ENCODE measurements around the gene PPM1L. TPM values are rescaled to one million over a fixed set of nuclear protein-coding genes. Genes with fewer than 3 reads are reported as not detected.

Gene PPM1L
- total and polyA plus RNA-seq, 2 experiments from 2014 or later = 1.2 to 12.6 TPM

- Histone ChIP-seq H3K4me1 (ENCODE audit: low read depth) (no peaks in the 10 kb centered on the region), H3K4me3 (no peak overlapping the region), H3K9me3 (ENCODE audit: low read depth) (no peaks in the 10 kb centered on the region), H3K27me3 (no peaks in the 10 kb centered on the region), H3K36me3 (no peaks in the 10 kb centered on the region), H3K27ac (no peak overlapping the region)
- TF ChIP-seq CTCF (IDR thresholded peaks at IDR 0.05; ENCODE audit: low read depth, low read length) = no peak
- no peak for DNase-seq (ENCODE audit: low read depth in 1 of 2, low spot score in 1 of 2)
These were observed 95.7 kb downstream of the PPM1L start for GRCh38 chr3:160851629-160852210.

GRCh38 chr3:160852856-160853255, 96.8 kb downstream of the PPM1L start:
- H3K9me3 ChIP-seq (ENCODE audit: low read depth) = no peaks in the 10 kb centered on the region
- H3K27me3 ChIP-seq = no peaks in the 10 kb centered on the region
- H3K27ac ChIP-seq = no peak overlapping the region
- no peak for DNase-seq (ENCODE audit: low read depth in 1 of 2, low spot score in 1 of 2)
- H3K36me3 ChIP-seq = no peaks in the 10 kb centered on the region
- H3K4me3 ChIP-seq = no peak overlapping the region
- no peaks in the 10 kb centered on the region for H3K4me1 ChIP-seq (ENCODE audit: low read depth)
- no peak for TF ChIP-seq CTCF (IDR thresholded peaks at IDR 0.05; ENCODE audit: low read depth, low read length)

- no peaks in the 10 kb centered on the region for H3K27me3 ChIP-seq
- H3K27ac ChIP-seq = no peak overlapping the region
- no peak for DNase-seq (ENCODE audit: low read depth in 1 of 2, low spot score in 1 of 2)
- H3K4me3 ChIP-seq = no peak overlapping the region
- no peaks in the 10 kb centered on the region for H3K36me3 ChIP-seq
- TF ChIP-seq CTCF (IDR thresholded peaks at IDR 0.05; ENCODE audit: low read depth, low read length) = no peak
- no peaks in the 10 kb centered on the region for H3K9me3 ChIP-seq (ENCODE audit: low read depth)
- no peaks in the 10 kb centered on the region for H3K4me1 ChIP-seq (ENCODE audit: low read depth)
These were observed 100.4 kb downstream of the PPM1L start for GRCh38 chr3:160856450-160856849.

- no peak for DNase-seq (ENCODE audit: low read depth in 1 of 2, low spot score in 1 of 2)
These were observed 101.6 kb downstream of the PPM1L start for GRCh38 chr3:160857476-160858119.

GRCh38 chr3:160860346-160860745, 104.3 kb downstream of the PPM1L start:
- TF ChIP-seq CTCF (IDR thresholded peaks at IDR 0.05; ENCODE audit: low read depth, low read length) = no peak
- H3K9me3 ChIP-seq (ENCODE audit: low read depth) = no peaks in the 10 kb centered on the region
- H3K27me3 ChIP-seq = no peaks in the 10 kb centered on the region
- no peaks in the 10 kb centered on the region for H3K36me3 ChIP-seq
- H3K4me3 ChIP-seq = no peak overlapping the region
- no peak for DNase-seq (ENCODE audit: low read depth in 1 of 2, low spot score in 1 of 2)
- H3K4me1 ChIP-seq (ENCODE audit: low read depth) = no peaks in the 10 kb centered on the region
- no peak overlapping the region for H3K27ac ChIP-seq

More at GRCh38 chr3:160857476-160858119, 101.6 kb downstream of the PPM1L start:
- Histone ChIP-seq H3K4me1 (ENCODE audit: low read depth) (no peaks in the 10 kb centered on the region), H3K27me3 (no peaks in the 10 kb centered on the region), H3K4me3 (no peak overlapping the region), H3K36me3 (no peaks in the 10 kb centered on the region), H3K27ac (no peak overlapping the region), H3K9me3 (ENCODE audit: low read depth) (no peaks in the 10 kb centered on the region)
- no peak for TF ChIP-seq CTCF (IDR thresholded peaks at IDR 0.05; ENCODE audit: low read depth, low read length)
